ENCODE measurements around the gene UGT2B15. TPM values are rescaled to one million over a fixed set of nuclear protein-coding genes. Genes with fewer than 3 reads are reported as not detected.
"Not testable (repeated sequence)": the region's sequence is repeated elsewhere in the genome, so short reads cannot be mapped to it uniquely, and the experiment has no call there.

UGT2B15 gene
- total RNA-seq, 2 experiments from 2014 or later: not detected

DNA sequence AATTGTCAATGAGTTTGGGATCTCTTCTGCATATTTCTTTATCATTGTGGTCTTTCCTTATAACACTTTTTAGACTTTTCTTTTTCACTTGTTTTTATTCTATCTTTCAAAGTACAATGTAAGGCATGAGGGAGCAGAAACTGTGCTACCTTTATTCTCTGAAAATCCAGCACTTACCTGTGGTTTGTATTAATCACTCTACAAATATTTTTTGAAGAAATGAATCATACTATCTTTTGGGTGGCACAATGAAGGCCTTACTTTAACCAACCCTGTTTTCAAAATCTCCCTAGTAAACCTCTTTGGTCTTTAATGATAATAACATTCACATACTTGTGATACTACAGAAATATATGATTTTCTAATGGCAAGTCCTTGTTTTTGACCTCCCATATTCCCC is 2.9 kb downstream of the UGT2B15 start:
- not testable (repeated sequence) for H3K36me3 Mint-ChIP-seq, DNase-seq, H3K27me3 Mint-ChIP-seq, H3K4me1 Mint-ChIP-seq, H3K27ac Mint-ChIP-seq, H3K4me3 Mint-ChIP-seq, H3K9me3 Mint-ChIP-seq

DNA sequence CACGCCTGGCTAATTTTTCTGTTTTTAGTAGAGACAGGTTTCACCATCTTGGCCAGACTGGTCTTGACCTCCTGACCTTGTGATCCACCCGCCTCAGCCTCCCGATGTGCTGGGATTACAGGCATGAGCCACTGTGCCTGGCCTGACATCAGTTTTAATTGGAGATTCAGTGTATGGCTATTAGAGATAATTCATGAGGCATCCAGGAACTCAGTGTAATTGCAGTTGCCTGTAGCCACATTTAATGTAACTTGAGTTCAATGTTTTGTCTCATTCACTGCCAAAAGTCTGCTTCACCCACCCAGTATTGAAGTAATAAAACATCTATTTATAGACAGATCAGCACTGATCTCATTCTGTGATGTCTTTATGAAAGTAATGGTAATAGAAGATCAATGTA is 5.7 kb downstream of the UGT2B15 start:
- not testable (repeated sequence) for H3K27me3 Mint-ChIP-seq, DNase-seq, H3K27ac Mint-ChIP-seq, H3K9me3 Mint-ChIP-seq, H3K4me3 Mint-ChIP-seq, H3K36me3 Mint-ChIP-seq, H3K4me1 Mint-ChIP-seq

DNA sequence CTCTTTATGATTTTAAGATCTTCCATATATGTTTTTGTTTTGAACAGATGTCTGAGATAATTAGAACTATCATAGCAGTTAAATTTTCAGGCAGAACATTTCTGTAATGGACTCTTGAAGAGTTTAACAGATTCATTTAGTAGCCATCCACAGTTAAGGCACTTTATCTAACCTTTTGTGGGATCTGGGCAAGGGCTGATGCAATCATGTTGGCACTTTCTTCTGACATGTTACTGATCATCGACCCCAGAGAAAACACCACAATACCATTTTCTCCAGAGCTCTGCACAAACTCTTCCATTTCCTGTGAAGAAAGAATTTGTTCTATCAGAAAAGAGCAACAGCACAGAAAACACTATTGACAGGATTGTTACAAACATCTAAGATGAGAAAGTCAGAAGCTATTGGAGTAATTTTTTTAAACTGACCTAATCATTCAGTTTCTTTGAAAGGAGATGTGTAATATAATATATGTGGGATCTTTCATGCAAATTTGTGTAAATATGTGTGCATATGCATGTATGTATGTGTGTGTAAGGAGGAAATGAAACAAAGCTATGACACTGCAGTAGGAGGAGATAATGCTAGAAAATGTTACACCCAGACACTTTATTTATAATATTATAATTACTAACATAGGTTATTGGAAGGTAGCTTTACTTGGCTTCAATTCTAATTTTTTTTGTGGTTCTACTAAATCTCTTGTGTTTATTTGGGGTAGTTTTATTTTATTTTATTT is 7.4 kb downstream of the UGT2B15 start:
- H3K27me3 Mint-ChIP-seq, H3K4me3 Mint-ChIP-seq, H3K27ac Mint-ChIP-seq, DNase-seq, H3K36me3 Mint-ChIP-seq, H3K9me3 Mint-ChIP-seq, H3K4me1 Mint-ChIP-seq: not testable (repeated sequence)

DNA sequence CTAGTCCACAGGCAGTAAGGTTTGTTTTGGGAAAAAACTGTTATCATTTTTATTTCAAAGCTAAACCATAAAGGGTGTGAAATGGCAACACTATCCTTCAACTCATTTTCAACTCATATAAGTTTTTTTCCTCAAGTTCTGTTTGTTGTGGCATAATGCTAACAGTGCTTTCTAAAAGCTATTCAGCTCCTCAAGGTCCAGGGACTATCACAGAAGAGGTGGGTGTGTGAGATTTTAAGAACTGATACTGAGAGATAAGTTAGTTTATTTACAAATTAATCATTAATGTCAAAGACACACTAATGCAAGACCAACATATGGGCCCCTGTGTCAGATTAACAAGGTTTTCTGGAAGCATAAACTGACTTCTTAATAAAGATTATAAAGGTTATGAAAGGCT is 11.8 kb downstream of the UGT2B15 start:
- Mint-ChIP-seq H3K27ac (no peak overlapping the region), H3K4me3 (no peak overlapping the region), H3K36me3 (no peaks in the 10 kb centered on the region), H3K4me1 (peaks cover 3% of the 10 kb centered on the region), H3K9me3 (no peaks in the 10 kb centered on the region), H3K27me3 (no peaks in the 10 kb centered on the region)
- no peak for DNase-seq

DNA sequence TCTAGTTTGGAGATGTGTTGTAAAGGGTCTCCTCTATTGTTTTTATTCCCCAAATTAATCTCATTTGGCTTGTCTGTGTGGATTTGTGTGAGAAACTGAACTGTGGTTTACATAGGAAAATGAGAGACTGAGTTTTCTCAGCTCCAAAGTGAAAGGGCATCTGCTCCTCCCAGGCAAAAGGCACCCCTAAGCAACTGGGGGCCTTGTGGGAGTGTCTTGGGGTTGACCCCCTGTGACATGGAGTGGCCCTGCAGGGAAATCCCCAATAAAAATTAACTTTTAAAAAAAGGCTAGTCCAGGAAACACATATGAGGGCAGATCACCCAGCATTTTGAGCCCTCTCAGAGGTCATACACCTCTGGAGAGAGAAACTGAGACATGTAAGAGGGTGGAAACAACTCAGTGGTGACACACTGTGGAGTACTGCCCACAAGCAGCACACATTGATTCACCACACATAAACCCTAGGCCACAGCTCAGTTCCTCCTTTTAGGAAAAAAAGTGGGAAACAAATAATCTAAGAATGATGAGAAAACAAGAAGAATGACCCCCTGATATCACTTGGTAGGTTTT is 13.3 kb downstream of the UGT2B15 start:
- H3K9me3 Mint-ChIP-seq, H3K27ac Mint-ChIP-seq, DNase-seq, H3K4me3 Mint-ChIP-seq, H3K27me3 Mint-ChIP-seq, H3K4me1 Mint-ChIP-seq, H3K36me3 Mint-ChIP-seq: not testable (repeated sequence)

DNA sequence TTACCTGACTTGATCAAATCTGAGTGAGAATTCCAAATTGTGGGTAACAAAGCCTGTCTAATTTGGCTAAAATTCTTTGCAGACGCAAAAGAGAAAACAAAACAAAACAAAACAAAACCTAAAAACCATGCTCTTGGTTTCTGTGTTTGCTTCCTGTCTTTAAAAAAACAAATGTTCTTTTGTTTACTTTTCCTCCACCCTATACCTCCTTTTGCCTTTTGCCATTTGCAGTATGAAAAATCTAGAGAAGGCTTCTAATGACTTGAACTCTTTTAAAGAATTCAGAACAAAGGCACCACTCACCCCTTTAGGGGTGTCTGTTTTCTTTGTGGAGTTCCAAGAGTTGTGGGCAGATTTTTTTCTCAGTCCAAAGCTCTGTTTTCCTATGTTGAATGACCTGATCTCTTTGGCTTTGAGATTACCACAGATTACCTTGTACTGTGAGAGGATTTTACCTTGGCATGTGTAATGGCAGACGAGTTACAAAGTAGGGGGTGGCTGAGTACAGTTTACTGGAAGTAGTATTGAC is 13.9 kb downstream of the UGT2B15 start:
- not testable (repeated sequence) for H3K36me3 Mint-ChIP-seq, DNase-seq, H3K9me3 Mint-ChIP-seq, H3K27ac Mint-ChIP-seq, H3K4me3 Mint-ChIP-seq, H3K27me3 Mint-ChIP-seq, H3K4me1 Mint-ChIP-seq

DNA sequence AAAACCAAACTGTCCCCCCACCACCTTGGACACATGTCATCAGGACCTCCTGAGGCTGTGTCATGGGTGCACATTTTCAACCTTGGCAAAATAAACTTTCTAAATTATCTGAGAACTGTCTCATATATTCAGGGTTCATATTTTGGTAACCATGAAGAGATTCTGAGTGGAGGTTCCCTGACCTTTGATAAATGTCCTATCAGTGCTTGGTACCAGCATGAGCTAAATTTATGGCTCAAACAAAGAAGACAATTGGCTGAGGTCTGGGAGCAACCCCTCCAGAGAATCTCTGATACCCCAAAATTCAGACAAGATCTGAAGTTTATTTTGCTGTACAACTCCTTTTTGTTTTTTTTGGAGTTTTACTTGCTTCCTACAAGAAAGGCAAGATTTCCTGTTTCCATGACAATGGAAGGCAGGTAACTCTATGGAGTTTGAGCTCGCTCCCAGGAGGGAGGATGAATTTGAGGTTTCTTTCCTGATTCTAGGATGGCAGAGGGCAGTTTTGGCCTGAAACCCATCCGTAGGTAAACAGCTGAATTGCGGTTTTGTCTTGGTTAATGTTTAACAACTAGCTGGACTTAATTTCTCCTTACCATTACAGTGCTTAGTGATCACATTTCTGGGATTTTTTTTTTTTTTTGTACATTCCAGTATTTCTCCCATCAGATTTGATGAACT is 14.5 kb downstream of the UGT2B15 start:
- H3K27me3 Mint-ChIP-seq: no peaks in the 10 kb centered on the region
- DNase-seq: no peak
- peaks cover 3% of the 10 kb centered on the region for H3K4me1 Mint-ChIP-seq
- no peaks in the 10 kb centered on the region for H3K9me3 Mint-ChIP-seq
- H3K4me3 Mint-ChIP-seq: no peak overlapping the region
- H3K27ac Mint-ChIP-seq: no peak overlapping the region
- H3K36me3 Mint-ChIP-seq: no peaks in the 10 kb centered on the region

DNA sequence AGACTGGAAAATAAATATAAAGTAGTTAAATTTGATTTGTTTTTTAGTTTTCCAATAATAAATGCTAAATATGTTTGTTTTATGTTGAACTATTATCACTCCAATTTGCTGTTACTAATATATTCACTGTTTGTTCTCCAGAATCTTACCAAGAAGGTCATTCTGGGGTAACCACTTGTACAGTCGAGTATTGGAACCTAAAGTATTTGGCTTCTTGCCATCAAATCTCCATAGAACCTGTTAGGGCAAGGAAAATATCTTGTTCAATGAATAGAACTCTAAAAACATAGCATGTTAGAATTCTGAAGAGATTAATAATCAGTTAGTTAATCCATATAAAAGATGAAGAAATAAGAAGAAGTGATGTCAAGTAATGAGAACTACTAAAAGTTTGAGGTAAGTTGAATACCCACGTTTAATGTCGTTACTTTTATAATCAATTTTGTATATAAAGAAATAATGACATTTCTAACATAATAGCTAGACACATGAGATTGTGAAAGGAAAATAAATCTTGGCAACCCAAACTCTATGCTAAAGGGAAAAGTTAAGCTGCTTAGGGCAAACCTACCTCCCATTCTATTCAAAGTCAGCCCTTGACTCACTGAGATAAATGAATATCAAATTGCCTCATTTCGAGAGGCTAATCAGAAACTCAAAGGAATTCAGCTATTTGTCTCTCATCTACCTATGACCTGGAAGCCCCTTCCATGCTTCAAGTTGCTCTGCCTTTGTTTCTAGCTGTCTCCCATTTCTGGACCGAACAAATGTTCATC is 15.3 kb downstream of the UGT2B15 start:
- Mint-ChIP-seq H3K9me3 (no peaks in the 10 kb centered on the region), H3K4me1 (peaks cover 3% of the 10 kb centered on the region), H3K36me3 (no peaks in the 10 kb centered on the region), H3K27ac (no peak overlapping the region), H3K4me3 (no peak overlapping the region), H3K27me3 (no peaks in the 10 kb centered on the region)
- no peak for DNase-seq

DNA sequence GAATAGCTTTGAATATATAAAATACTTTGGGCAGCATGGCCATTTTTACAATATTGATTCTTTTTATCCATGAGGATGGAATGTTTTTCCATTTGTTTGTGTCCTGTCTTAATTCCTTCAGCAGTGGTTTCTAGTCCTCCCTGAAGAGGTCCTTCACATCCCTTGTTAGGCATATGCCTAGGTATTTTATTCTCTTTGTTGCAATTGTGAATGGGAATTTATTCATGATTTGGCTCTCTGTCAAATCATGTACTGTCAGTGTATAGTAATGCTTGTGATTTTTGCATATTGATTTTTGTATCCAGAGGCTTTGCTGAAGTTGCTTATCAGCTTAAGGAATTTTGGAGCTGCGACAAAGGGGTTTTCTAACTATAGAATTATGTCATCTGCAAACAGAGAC is 18.5 kb downstream of the UGT2B15 start:
- H3K27me3 Mint-ChIP-seq: no peaks in the 10 kb centered on the region
- H3K36me3 Mint-ChIP-seq: no peaks in the 10 kb centered on the region
- no peaks in the 10 kb centered on the region for H3K4me1 Mint-ChIP-seq
- no peak overlapping the region for H3K4me3 Mint-ChIP-seq
- no peak for DNase-seq
- H3K9me3 Mint-ChIP-seq: no peaks in the 10 kb centered on the region
- H3K27ac Mint-ChIP-seq: no peak overlapping the region

DNA sequence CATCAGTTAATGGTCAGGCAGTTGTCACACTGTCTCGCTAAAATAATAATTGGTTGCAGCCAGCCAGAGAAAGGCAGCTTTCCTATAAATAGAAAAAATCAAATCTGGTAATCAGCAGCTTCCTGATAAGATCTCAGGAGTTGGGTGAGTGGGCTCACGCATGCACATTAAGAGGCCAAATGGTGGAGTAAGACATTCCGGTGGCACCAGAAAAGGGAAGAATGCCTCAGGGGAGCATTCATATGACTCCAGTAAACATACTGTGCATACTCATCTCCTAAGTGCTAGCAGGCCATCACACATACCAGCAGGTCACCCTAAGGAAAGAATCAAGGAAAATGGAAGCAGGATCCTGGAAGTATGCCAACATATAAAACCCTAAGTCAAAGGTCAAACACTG is 40.1 kb downstream of the UGT2B15 start:
- no peak overlapping the region for H3K4me3 Mint-ChIP-seq
- DNase-seq: no peak
- no peaks in the 10 kb centered on the region for H3K36me3 Mint-ChIP-seq
- no peaks in the 10 kb centered on the region for H3K4me1 Mint-ChIP-seq
- H3K27me3 Mint-ChIP-seq: peaks cover 3% of the 10 kb centered on the region
- H3K27ac Mint-ChIP-seq: no peak overlapping the region
- no peaks in the 10 kb centered on the region for H3K9me3 Mint-ChIP-seq

DNA sequence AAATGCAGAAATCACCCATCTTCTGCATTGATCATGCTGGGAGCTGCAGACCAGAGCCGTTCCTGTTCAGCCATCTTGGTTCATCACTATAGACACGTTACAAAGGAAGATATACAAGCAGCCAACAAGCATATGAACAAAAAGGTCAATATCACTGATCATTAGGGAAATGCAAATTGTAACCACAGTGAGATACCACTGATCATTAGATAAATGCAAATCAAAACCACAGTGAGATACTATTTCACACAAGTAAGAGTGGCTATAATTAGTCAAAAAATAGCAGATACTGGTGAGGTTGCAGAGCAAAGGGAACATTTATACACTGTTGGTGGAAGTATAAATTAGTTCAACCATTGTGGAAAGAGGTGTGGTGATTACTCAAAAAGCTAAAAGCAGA is 47.7 kb downstream of the UGT2B15 start:
- H3K36me3 Mint-ChIP-seq, H3K27ac Mint-ChIP-seq, H3K4me3 Mint-ChIP-seq, DNase-seq, H3K4me1 Mint-ChIP-seq, H3K27me3 Mint-ChIP-seq, H3K9me3 Mint-ChIP-seq: not testable (repeated sequence)

DNA sequence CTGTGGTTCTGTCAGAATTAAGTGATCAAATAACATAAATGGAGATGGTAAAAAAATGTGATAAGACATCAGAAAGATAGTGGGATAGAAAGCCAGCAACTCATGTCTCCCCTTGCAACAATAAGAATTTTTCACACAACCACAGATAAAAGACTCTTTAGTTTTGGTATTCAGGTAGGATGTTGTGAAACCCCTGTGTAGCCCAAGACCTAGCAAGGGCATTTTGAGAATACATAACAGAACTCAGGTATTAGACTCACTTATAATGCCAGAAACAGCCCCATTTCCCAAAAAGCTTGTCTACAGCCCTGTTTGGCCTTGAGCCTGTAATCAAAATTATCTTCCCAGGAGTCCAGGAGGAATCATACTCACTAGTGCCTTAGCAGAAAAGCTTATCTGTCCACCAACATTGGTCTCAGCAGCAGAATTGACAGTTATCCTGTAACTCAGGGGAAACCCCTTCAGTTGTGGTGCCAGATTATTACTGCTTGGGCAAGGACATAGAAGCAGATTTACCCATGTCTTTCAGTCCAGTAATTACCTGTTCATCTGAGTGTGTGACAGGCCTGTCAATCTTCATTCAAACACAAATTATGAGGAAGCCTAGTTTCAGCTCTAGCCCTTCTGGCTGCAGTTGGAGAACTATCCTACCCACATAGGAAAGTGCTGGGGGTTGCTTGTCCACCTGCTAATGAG is 53.3 kb downstream of the UGT2B15 start:
- Mint-ChIP-seq H3K4me1 (no peaks in the 10 kb centered on the region), H3K27ac (no peak overlapping the region), H3K36me3 (no peaks in the 10 kb centered on the region), H3K4me3 (no peak overlapping the region), H3K9me3 (no peaks in the 10 kb centered on the region), H3K27me3 (peaks cover 7% of the 10 kb centered on the region)
- DNase-seq: no peak

DNA sequence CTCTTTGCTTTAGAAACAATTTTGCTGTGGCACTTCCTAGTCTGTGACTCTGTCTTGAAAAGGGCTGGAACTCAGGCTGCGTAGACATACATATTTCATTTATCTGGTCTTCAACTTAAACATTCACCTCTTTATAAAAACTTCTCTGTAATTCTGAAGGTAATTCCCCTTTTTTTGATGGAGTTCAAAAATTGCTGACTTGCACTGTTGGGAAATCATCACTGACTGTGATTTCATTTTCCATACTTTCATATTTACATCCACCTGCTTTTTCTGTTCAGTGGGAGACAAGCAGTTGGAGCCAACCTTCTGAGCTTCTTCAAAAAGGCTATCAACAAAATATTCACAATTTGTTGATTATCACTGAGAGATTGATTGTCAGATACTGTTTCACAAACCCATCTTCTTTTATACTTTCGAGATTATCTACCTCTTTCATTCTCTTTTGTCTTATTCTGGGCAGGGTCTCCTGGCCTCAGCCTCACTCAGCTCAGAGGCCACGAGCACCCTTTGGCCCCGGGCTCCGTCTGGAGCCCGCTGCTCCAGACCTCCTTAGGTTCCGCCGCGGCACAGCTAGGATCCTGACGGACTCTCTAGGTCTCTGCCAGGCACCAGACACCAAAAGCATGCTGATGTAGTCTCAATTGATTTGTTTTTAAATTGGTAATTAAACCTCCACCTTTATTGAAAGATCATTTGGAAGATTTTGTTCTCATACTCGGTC is 54.6 kb downstream of the UGT2B15 start:
- no peak for DNase-seq
- Mint-ChIP-seq H3K27ac (no peak overlapping the region), H3K4me3 (no peak overlapping the region), H3K9me3 (no peaks in the 10 kb centered on the region), H3K36me3 (no peaks in the 10 kb centered on the region), H3K27me3 (peaks cover 9% of the 10 kb centered on the region), H3K4me1 (no peaks in the 10 kb centered on the region)

DNA sequence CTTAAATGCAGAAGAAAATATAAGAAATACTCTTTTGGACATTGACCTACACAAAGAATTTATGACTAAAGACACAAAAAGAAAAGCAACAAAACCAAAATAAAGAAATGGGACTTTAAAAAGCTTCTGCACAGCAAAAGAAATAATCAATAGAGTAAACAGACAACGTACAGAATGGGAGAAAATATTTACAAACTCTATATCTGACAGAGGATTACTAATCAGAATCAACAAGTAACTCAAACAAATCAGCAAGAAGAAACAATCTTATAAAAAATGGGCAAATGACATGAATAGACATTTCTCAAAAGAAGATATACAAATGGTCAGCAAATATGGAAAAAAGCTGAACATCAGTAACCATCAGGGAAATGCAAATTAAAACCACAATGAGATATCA is 56.7 kb downstream of the UGT2B15 start:
- peaks cover 12% of the 10 kb centered on the region for H3K27me3 Mint-ChIP-seq
- DNase-seq: no peak
- H3K27ac Mint-ChIP-seq: no peak overlapping the region
- no peaks in the 10 kb centered on the region for H3K4me1 Mint-ChIP-seq
- H3K4me3 Mint-ChIP-seq: no peak overlapping the region
- H3K36me3 Mint-ChIP-seq: no peaks in the 10 kb centered on the region
- H3K9me3 Mint-ChIP-seq: peaks cover 1% of the 10 kb centered on the region

Measured in activated naive CD8-positive, alpha-beta T cell treated with anti-CD3 and anti-CD28 coated beads for 36 hours (primary cell).